ENCODE data around the gene PRDX1.
A peak's percentile ranks its signal among the peaks of the same experiment; 100 is the strongest.
"Not testable (repeated sequence)": the region's sequence is repeated elsewhere in the genome, so short reads cannot be mapped to it uniquely, and the experiment has no call there.

The PRDX1 gene

DNA sequence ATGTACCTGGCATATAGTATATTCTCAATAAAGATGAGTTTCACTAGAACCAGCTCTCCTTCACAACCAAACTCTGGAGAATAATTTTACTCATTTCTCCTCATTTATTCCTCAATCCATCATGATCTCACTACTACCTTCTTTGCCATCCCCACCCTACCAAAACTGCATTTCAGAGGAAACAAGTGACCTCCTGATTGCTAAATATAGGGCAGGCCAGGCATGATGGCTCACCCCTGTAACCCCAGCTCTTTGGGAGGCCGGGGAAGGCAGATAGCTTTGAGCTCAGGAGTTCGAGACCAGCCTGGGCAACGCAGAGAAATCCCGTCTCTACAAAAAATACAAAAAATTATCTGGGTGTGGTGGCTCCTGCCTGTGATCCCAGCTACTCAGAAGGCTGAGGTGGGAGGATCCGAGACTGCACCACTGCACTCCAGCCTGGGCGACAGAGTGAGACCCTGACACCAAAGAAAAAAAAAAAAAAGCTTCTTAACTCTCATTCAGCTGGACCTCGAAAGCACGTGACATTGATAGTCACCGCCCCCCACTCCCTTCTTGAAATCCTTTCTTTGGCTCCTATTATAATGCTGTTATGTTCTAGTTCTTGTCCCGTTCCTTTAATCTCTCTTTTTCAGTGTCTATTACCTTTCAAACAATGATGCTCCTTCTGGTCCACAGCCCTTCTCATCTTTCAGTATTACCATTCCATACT is 32.9 kb downstream of the PRDX1 start:
- Histone ChIP-seq H3K4me1 (ENCODE audit: control insufficient read depth, insufficient read depth, low read length, unreplicated experiment) (no peaks in the 10 kb centered on the region), H3K79me2 (ENCODE audit: control insufficient read depth, insufficient read depth, low read length, unreplicated experiment) (no peaks in the 10 kb centered on the region), H2AFZ (ENCODE audit: low read length, unreplicated experiment) (no peak overlapping the region), H3K36me3 (ENCODE audit: insufficient read depth, low read length) (no peaks in the 10 kb centered on the region), H3K27me3 (ENCODE audit: insufficient read depth, low read length) (no peaks in the 10 kb centered on the region), H3K4me3 (ENCODE audit: low read depth, low read length) (no peak overlapping the region), H3K27ac (ENCODE audit: low read depth, low read length) (no peak overlapping the region)

DNA sequence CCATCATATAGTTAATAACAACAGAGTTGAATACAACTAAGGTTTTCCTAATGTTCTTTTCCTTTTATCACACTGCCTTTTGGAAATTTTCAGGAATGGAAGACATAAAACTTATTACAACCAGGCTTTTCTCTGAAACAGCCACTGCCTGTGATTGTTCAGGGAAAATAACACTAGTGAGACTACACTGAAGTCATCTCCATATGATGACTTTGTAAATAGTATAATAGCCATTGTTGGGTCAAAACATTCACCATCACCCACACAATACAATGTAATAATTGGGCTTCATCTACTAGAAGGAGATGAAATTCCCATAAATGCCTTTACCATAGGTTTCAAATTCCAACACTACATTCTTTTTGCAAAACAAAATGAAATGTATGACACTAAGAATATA is 35.7 kb downstream of the PRDX1 start:
- no peaks in the 10 kb centered on the region for H3K36me3 ChIP-seq (ENCODE audit: insufficient read depth, low read length)
- no peak overlapping the region for H3K27ac ChIP-seq (ENCODE audit: low read depth, low read length)
- H3K79me2 ChIP-seq (ENCODE audit: control insufficient read depth, insufficient read depth, low read length, unreplicated experiment) = no peaks in the 10 kb centered on the region
- no peak overlapping the region for H2AFZ ChIP-seq (ENCODE audit: low read length, unreplicated experiment)
- H3K4me1 ChIP-seq (ENCODE audit: control insufficient read depth, insufficient read depth, low read length, unreplicated experiment) = no peaks in the 10 kb centered on the region
- H3K4me3 ChIP-seq (ENCODE audit: low read depth, low read length) = no peak overlapping the region
- no peaks in the 10 kb centered on the region for H3K27me3 ChIP-seq (ENCODE audit: insufficient read depth, low read length)

DNA sequence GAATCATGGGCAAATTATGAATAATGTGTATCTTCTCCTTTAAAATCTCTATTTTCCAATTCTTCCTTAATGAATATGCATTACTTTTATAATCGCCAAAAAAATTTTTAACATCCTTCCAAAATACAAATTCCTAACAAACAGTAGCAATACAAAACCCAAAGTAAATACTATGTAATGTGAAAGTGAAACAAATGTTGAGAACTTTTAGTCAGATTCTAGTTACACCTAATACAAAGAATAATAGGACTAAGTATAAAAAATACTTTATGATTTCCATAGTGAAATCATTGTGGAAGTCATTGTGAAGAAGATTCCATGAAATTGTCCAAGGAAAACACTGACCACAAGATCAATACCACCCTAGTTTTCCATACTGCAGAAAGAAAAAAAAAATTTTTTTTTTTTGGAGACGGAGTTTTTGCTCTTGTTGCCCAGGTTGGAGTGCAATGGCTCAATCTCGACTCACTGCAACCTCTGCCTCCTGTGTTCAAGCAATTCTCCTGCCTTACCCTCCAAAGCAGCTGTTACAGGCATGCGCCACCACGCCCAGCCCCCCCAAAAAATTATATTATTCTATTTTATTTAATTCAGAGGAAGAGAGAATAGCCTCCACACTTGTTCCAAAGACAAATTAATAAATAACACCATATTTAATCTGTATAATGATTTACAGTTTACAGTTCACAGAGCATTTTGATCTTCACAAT is 42.5 kb downstream of the PRDX1 start:
- H3K27me3 ChIP-seq (ENCODE audit: insufficient read depth, low read length) = no peaks in the 10 kb centered on the region
- H3K4me3 ChIP-seq (ENCODE audit: low read depth, low read length) = 0 out of 2 replicates have a peak overlapping the region, but pooled peaks have one; percentile 38
- H3K79me2 ChIP-seq (ENCODE audit: control insufficient read depth, insufficient read depth, low read length, unreplicated experiment) = no peaks in the 10 kb centered on the region
- H3K4me1 ChIP-seq (ENCODE audit: control insufficient read depth, insufficient read depth, low read length, unreplicated experiment) = no peaks in the 10 kb centered on the region
- H3K36me3 ChIP-seq (ENCODE audit: insufficient read depth, low read length) = no peaks in the 10 kb centered on the region
- H3K27ac ChIP-seq (ENCODE audit: low read depth, low read length) = no peak overlapping the region
- H2AFZ ChIP-seq (ENCODE audit: low read length, unreplicated experiment) = peak overlapping the region; percentile 30

DNA sequence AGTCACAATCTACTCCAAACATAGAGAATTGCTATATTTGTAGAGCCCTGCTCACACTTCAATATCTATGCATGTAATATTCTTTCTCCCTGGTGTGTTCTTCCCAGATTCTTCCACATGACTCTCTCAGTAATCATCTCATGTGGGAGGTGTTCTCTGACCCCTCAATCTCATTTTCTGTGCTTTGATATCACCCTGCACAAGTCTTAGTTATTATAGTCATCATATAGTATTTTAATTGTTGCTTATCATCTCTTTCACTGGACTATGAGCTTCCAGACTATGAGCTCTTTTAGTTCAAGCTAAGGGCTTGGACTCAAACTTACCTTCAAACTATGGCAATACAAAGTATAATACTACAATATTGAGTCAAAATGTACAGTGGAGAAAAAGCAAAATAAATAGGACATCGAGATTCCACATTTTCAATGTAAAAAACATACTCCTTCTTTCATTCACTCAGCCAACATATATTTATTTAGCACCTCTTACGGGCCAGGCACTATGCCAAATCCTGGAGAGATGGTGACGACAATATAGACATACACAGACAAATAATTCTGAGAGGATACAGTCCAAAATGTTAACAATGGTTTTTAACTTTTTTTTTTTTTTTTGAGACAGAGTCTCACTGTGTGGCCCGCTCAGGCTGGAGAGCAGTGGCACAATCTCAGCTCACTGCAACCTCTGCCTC is 43.4 kb downstream of the PRDX1 start:
- Histone ChIP-seq H3K4me1 (ENCODE audit: control insufficient read depth, insufficient read depth, low read length, unreplicated experiment) (no peaks in the 10 kb centered on the region), H3K4me3 (ENCODE audit: low read depth, low read length) (no peak overlapping the region), H3K36me3 (ENCODE audit: insufficient read depth, low read length) (no peaks in the 10 kb centered on the region), H2AFZ (ENCODE audit: low read length, unreplicated experiment) (no peak overlapping the region), H3K79me2 (ENCODE audit: control insufficient read depth, insufficient read depth, low read length, unreplicated experiment) (no peaks in the 10 kb centered on the region), H3K27ac (ENCODE audit: low read depth, low read length) (no peak overlapping the region), H3K27me3 (ENCODE audit: insufficient read depth, low read length) (no peaks in the 10 kb centered on the region)

DNA sequence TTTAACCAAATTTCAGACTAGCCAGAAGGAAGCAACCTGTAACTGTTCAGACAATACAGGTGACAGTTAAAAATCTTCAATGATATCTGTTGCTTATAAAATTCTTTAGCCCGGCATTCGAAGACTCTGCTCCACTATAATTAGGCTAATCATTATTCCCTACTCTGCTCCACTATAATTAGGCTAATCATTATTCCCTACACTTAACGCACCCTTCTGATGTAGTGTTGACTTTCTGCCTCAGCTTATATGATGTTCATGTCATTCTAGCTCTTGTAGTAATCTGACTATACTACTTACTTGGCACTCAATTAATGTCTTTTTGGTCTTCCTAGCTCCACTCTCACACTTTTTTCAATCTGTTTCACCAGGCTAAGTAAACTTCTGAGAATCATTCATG is 44.0 kb downstream of the PRDX1 start:
- Histone ChIP-seq H2AFZ (ENCODE audit: low read length, unreplicated experiment) (no peak overlapping the region), H3K4me1 (ENCODE audit: control insufficient read depth, insufficient read depth, low read length, unreplicated experiment) (no peaks in the 10 kb centered on the region), H3K27ac (ENCODE audit: low read depth, low read length) (no peak overlapping the region), H3K79me2 (ENCODE audit: control insufficient read depth, insufficient read depth, low read length, unreplicated experiment) (no peaks in the 10 kb centered on the region), H3K36me3 (ENCODE audit: insufficient read depth, low read length) (no peaks in the 10 kb centered on the region), H3K27me3 (ENCODE audit: insufficient read depth, low read length) (no peaks in the 10 kb centered on the region), H3K4me3 (ENCODE audit: low read depth, low read length) (no peak overlapping the region)

DNA sequence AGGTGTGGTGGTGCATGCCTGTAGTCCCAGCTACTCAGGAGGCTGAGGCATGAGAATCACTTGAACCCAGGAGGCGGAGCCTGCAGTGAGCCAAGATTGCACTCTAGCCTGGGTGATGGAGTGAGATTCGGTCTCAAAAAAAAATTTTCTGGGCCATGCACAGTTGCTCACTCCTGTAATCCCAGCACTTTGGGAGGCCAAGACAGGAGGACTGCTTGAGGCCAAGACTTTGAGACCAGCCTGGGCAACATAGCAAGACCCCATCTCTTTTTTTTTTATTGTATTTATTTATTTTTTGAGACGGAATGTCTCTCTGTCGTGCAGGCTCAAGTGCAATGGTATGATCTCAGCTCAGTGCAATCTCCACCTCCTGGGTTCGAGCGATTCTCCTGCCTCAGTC is 47.5 kb downstream of the PRDX1 start:
- not testable (repeated sequence) for H3K4me3 ChIP-seq (ENCODE audit: low read depth, low read length); H2AFZ ChIP-seq (ENCODE audit: low read length, unreplicated experiment); H3K27me3 ChIP-seq (ENCODE audit: insufficient read depth, low read length); H3K36me3 ChIP-seq (ENCODE audit: insufficient read depth, low read length); H3K27ac ChIP-seq (ENCODE audit: low read depth, low read length); H3K79me2 ChIP-seq (ENCODE audit: control insufficient read depth, insufficient read depth, low read length, unreplicated experiment); H3K4me1 ChIP-seq (ENCODE audit: control insufficient read depth, insufficient read depth, low read length, unreplicated experiment)

DNA sequence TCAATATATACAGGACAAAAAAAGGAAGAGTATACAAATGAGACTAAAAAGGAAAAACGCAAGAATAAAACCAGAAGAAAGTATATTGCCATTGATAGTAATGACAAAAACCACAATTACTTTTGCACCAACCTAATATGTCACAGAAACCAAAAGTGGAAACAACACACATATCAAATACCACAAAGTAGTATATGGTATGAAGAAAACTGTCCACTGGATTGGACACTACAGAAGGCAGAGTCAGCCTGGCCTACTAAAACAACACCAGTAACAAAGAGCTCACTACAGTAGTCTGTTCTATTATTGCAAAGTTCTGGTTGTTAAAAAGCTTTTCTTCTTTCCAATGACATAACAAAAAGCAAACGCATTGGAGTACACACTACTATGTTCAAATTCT is 48.4 kb downstream of the PRDX1 start:
- H3K36me3 ChIP-seq (ENCODE audit: insufficient read depth, low read length) = no peaks in the 10 kb centered on the region
- H3K79me2 ChIP-seq (ENCODE audit: control insufficient read depth, insufficient read depth, low read length, unreplicated experiment) = no peaks in the 10 kb centered on the region
- H3K4me3 ChIP-seq (ENCODE audit: low read depth, low read length) = no peak overlapping the region
- no peaks in the 10 kb centered on the region for H3K27me3 ChIP-seq (ENCODE audit: insufficient read depth, low read length)
- no peaks in the 10 kb centered on the region for H3K4me1 ChIP-seq (ENCODE audit: control insufficient read depth, insufficient read depth, low read length, unreplicated experiment)
- no peak overlapping the region for H3K27ac ChIP-seq (ENCODE audit: low read depth, low read length)
- no peak overlapping the region for H2AFZ ChIP-seq (ENCODE audit: low read length, unreplicated experiment)

DNA sequence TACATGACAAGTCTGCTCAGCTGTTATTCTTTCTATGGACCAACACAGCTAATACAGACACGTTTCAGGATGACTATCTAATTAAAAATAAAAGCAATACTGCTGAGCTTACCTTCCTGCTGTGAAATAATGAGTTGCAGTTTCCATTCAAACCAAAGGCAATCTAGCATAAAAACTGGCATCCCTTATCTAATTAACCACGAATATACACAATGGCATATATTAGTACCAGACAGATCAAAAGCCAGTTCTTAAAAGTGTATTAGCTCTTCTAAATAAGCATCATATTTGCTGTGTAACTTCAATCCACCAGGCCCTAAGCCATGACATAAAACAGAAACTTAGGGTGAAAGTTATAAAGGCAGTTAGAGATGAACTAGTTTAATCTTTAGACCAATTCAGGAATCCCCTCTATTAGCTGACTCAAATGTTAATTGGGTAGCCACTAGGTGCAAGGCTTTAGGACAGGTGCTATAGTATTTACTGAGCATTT is 51.3 kb downstream of the PRDX1 start:
- H3K36me3 ChIP-seq (ENCODE audit: insufficient read depth, low read length) = no peaks in the 10 kb centered on the region
- H2AFZ ChIP-seq (ENCODE audit: low read length, unreplicated experiment) = no peak overlapping the region
- no peaks in the 10 kb centered on the region for H3K4me1 ChIP-seq (ENCODE audit: control insufficient read depth, insufficient read depth, low read length, unreplicated experiment)
- H3K27me3 ChIP-seq (ENCODE audit: insufficient read depth, low read length) = no peaks in the 10 kb centered on the region
- H3K79me2 ChIP-seq (ENCODE audit: control insufficient read depth, insufficient read depth, low read length, unreplicated experiment) = no peaks in the 10 kb centered on the region
- H3K4me3 ChIP-seq (ENCODE audit: low read depth, low read length) = no peak overlapping the region
- H3K27ac ChIP-seq (ENCODE audit: low read depth, low read length) = no peak overlapping the region

DNA sequence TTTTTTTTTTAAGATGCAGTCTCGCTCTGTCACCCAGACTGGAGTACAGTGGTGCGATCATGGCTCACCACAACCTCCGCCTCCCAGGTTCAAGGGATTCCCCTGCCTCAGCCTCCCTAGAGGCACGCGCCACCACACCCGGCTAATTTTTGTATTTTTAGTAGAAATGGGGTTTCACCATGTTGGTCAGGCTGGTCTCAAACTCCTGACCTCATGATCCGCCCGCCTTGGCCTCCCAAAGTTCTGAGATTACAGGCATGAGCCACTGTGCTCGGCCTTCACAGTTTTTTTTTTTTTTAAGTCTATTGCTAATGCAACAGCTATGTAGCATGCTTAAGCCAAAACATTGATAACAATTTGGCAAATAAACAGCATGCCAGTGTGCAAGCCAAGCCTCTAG is 54.3 kb downstream of the PRDX1 start:
- H2AFZ ChIP-seq (ENCODE audit: low read length, unreplicated experiment); H3K4me1 ChIP-seq (ENCODE audit: control insufficient read depth, insufficient read depth, low read length, unreplicated experiment); H3K4me3 ChIP-seq (ENCODE audit: low read depth, low read length); H3K27me3 ChIP-seq (ENCODE audit: insufficient read depth, low read length); H3K36me3 ChIP-seq (ENCODE audit: insufficient read depth, low read length); H3K79me2 ChIP-seq (ENCODE audit: control insufficient read depth, insufficient read depth, low read length, unreplicated experiment); H3K27ac ChIP-seq (ENCODE audit: low read depth, low read length): not testable (repeated sequence)

DNA sequence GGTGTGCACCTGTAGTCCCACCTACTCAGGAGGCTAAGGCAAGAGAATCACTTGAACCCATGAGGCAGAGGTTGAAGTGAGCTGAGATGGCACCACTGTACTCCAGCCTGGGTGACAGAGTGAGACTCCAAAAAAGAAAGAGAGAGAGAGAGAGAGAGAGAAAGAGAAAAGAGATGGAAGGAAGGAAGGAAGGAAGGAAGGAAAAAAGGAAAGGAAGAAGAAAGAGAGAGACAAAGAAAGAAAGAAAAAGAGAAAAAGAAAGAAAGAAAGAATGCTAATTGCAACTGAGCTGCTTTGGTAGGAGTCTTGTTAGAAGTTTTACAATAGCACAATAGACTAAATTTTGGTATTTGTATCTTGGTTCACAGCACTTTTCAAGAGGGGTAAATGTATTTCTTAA is 56.4 kb downstream of the PRDX1 start:
- H2AFZ ChIP-seq (ENCODE audit: low read length, unreplicated experiment) = no peak overlapping the region
- H3K36me3 ChIP-seq (ENCODE audit: insufficient read depth, low read length) = no peaks in the 10 kb centered on the region
- H3K79me2 ChIP-seq (ENCODE audit: control insufficient read depth, insufficient read depth, low read length, unreplicated experiment) = no peaks in the 10 kb centered on the region
- H3K27me3 ChIP-seq (ENCODE audit: insufficient read depth, low read length) = no peaks in the 10 kb centered on the region
- no peaks in the 10 kb centered on the region for H3K4me1 ChIP-seq (ENCODE audit: control insufficient read depth, insufficient read depth, low read length, unreplicated experiment)
- H3K27ac ChIP-seq (ENCODE audit: low read depth, low read length) = no peak overlapping the region
- no peak overlapping the region for H3K4me3 ChIP-seq (ENCODE audit: low read depth, low read length)

Measured in ACC112 (cell line).